Measurements from ENCODE around the gene VWCE.
"Not testable (repeated sequence)": the region's sequence is repeated elsewhere in the genome, so short reads cannot be mapped to it uniquely, and the experiment has no call there.

GRCh38 chr11:61245284-61245964, 49.7 kb downstream of the VWCE start:
- TF ChIP-seq CTCF, POLR2A (IDR thresholded peaks at IDR 0.05): not testable (repeated sequence)
